Heart left ventricle (tissue), 16 donors: ENCODE measurements around the gene ST6GALNAC4. TPM values are rescaled to one million over a fixed set of nuclear protein-coding genes. Genes with fewer than 3 reads are reported as not detected.

Experiments
- ATAC-seq, 4 donors: fragments of 200-7000 bp; cut with Tn5 transposase; one replicate each; pipeline ENCODE4 v1.9.1; 2020 to 2022; ENCODE audit warnings: moderate library complexity in 4 of 4, mild to moderate bottlenecking in 3 of 4, moderate number of reproducible peaks in 1 of 4
- DNase-seq, 5 donors: peaks; one replicate each; pipeline ENCODE4 v3.0.0-alpha.2; 2020
- H3K27ac ChIP-seq, 12 donors: fragments of 200-600 bp; sonication (generic) in 4 of 12; one replicate each; pipeline versions ENCODE4 v1.5.0 to v1.8.0; 2016 to 2022; ENCODE audit warnings: mild to moderate bottlenecking in 2 of 12
- H3K27me3 ChIP-seq, 9 donors: fragments of 200-600 bp; sonication (generic) in 2 of 9; one replicate each; pipeline versions ENCODE4 v1.5.1 to v1.8.0; 2016 to 2022; ENCODE audit warnings: mild to moderate bottlenecking in 3 of 9
- H3K36me3 ChIP-seq, 9 donors: fragments of 200-600 bp; sonication (generic) in 2 of 9; one replicate each; pipeline versions ENCODE4 v1.5.0 to v1.8.0; 2018 to 2022; ENCODE audit warnings: mild to moderate bottlenecking in 2 of 9
- H3K4me1 ChIP-seq, 12 donors: fragments of 200-600 bp; sonication (generic) in 4 of 12; one replicate each; pipeline versions ENCODE4 v1.5.0 to v1.8.0; 2016 to 2022; ENCODE audit warnings: mild to moderate bottlenecking in 3 of 12
- H3K4me3 ChIP-seq, 12 donors: fragments of 200-600 bp; sonication (generic) in 4 of 12; one replicate each; pipeline versions ENCODE4 v1.5.0 to v1.8.0; 2017 to 2022; ENCODE audit warnings: mild to moderate bottlenecking in 9 of 12, moderate library complexity in 4 of 12
- H3K9me3 ChIP-seq, 12 donors: fragments of 200-600 bp; sonication (generic) in 4 of 12; one replicate each; pipeline versions ENCODE4 v1.5.0 to v1.8.0; 2016 to 2022; ENCODE audit warnings: mild to moderate bottlenecking in 1 of 12
- CTCF ChIP-seq, 12 donors: fragments of 200-600 bp; sonication (generic) in 4 of 12; IDR thresholded peaks; one replicate each; pipeline versions ENCODE4 v1.5.0 to v1.8.0; 2018 to 2022; ENCODE audit warnings: antibody characterized with exemption in 12 of 12, mild to moderate bottlenecking in 5 of 12
- POLR2A ChIP-seq, 2 donors: fragments of 450-650 bp; IDR thresholded peaks; one replicate each; pipeline ENCODE4 v1.6.1; 2017; ENCODE audit warnings: antibody characterized with exemption in 2 of 2, mild to moderate bottlenecking in 2 of 2, moderate library complexity in 2 of 2
- WGBS, 4 donors: extraction: QIAGEN DNeasy Blood & Tissue Kit in 2 of 4; methylation state at CpG; one replicate each; pipeline versions ENCODE4 v1.1.5 to v1.1.7; 2013 to 2018; 5-methylcytosine and 5-hydroxymethylcytosine counted together
- intact Hi-C, 10 donors: fragments of 100-400 bp; cut with DNase I; formaldehyde crosslinking; loops; one replicate each; pipeline versions ENCODE4 v1.11.1 to v1.14.2; 2022
- polyA plus RNA-seq, 2 donors: library from polyadenylated mRNA; stranded (reverse); fragments of 200-250 nt; gene quantifications; one replicate each; pipeline ENCODE4 v1.2.3, GENCODE V29; 2013
- total RNA-seq, 9 donors: library from RNA; depleted of rRNA in 2 of 9; stranded (reverse); fragments of >200 nt in 2 of 9; fragmentation: NEBNext Ultra II Directional in 3 of 9; extraction: Animal tissue kit (Norgen Biotek cat#: 25700) in 3 of 9; gene quantifications; one replicate each; pipeline versions ENCODE4 v1.1.0 to v1.2.4, GENCODE V29; 2016 to 2023
- donor health status: ischemic (EF 13 %, LVEDD 7.1; RV severe dilation, severe dysfunction).
- donor health status: healthy with polysubstance abuse.
- donor health status: DM: no; HTN: yes; CAD: no.
- donor health status: DM: no; HTN: no; CAD: no.
- donor health status: ischemic (EF 25% LVEDD 6.9; RV normal size, moderate dysfunction).
- donor health status: ischemic (EF 25% LVEDD 5.7; RV mildly dilated, moderate dysfunction).
- donor health status: healthy.
- donor health status: DM: yes; HTN: yes; CAD: no.
- donor health status: ischemic (EF 35%, LVEDD 5.7; RV mildly dilated, moderate dysfunction).
- donor health status: nonischemic (EF 11% LVEDD 7.7; RV severe dilation, severe dysfunction).
- donor health status: DM: yes; HTN: yes; CAD: no.
- donor health status: PGD.
- donor health status: ischemic (EF 29% LVEDD 5.4; RV normal size, mild dysfunction).
- donor health status: nonischemic (EF 23%, LVEDD 6.1; RV moderate dilation, normal function).

Gene ST6GALNAC4
- total and polyA plus RNA-seq, 11 donors: 17.0 to 72.0 (median 42.6) TPM

DNA sequence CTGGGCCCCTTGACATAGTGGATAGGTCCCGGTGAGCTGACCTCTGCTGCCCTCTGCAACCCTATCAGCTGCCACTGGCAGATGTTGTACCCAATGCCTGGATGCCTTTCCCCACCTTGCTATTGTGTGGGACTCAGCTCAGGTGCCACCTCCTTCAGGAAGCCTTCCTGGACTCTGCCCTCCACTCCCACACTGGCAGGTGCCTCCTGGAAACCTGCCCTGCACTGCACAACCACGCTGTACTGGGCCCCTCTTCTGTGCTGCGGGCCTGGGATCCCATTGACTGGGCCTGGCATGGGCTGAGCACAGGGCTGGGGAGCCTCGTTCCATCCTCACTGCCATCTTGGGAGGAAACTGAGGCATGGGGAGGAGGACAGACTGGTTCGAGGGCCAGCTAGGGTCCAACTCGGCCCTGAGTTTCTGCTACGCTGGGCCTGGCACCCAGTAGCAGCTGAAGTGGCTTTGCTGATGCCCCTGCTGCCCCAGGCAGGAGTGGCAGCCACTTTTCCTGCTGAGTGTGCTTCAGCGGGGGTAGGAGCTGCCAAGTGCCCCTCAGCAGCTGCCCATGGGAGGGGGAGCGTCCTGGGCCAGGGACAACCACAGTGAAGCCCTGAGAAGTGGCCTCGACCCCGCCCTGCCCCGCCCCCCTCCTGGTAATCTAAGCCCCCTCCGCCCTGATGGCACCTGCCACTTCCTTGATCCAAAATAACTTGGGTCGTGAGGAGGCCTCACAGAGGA is 40.6 kb downstream of the ST6GALNAC4 start:
- Histone ChIP-seq H3K4me3 (peak overlapping the region; percentile 55 to 94 (median 66)), H3K27me3 (no peaks in the 10 kb centered on the region), H3K4me1 (peaks cover 3 to 58% (median 40%) of the 10 kb centered on the region in 12 donors), H3K36me3 (peaks cover 0 to 24% (median 18%) of the 10 kb centered on the region in 9 donors), H3K27ac (peak overlapping the region; percentile 27 to 98 (median 92)), H3K9me3 (no peaks in the 10 kb centered on the region)
- WGBS, 4 donors: 44 to 60% (median 54%) methylated on average over 6 to 14 of the region's 14 CpGs
- intact Hi-C loops: loop anchor here in 1 of 10 donors (5.0 kb wide), 1 partner anchor 74 kb away; the partner anchor contains the start of gene FPGS
- ATAC-seq: peak in 2 of 4 donors; percentile 1 to 7
- TF ChIP-seq POLR2A (IDR thresholded peaks at IDR 0.05): no peak
- TF ChIP-seq CTCF (IDR thresholded peaks at IDR 0.05): no peak
- peak in 3 of 5 donors; percentile 21 to 55 (median 44) for DNase-seq

DNA sequence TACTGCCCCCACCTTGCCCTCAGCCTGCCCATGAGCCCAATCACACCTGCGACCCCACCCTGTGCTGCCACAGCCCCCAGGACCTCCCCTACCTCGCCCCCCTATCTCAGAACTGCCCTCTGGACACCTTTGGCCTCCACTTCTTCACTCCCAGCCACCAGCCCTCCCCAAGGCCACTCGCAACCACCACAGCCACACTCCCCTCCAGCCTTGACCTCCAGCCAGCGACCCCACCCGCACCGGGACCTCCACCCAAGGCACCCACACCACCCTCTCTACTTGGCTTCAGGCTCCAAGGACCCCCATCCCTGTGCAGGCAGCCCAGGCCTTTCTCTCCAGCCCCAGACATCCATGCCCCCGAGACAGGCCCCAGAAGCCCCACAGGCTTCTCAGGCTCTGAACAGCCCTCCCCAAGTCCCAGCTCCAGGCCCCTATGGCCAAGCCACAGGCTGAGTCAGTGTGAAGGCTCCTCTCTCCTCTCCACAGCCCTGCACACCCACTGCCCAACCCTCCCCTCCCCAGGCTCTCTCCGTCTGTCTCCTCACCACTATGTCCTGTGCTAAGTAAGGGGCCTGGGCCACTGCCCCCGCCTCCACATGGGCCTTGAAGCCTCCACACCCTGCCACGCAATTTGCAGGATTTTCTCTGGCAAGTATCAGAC is 41.4 kb downstream of the ST6GALNAC4 start:
- TF ChIP-seq POLR2A (IDR thresholded peaks at IDR 0.05) (no peak), CTCF (IDR thresholded peaks at IDR 0.05) (no peak)
- ATAC-seq (peak in 2 of 4 donors; percentile 1 to 2), DNase-seq (peak in 2 of 5 donors; percentile 27 to 54)
- H3K9me3 ChIP-seq: no peaks in the 10 kb centered on the region
- H3K4me3 ChIP-seq: peak overlapping the region; percentile 55 to 94 (median 66)
- H3K36me3 ChIP-seq: peaks cover 0 to 32% (median 24%) of the 10 kb centered on the region in 9 donors
- peak overlapping the region in 11 of 12 donors; percentile 42 to 98 (median 93) for H3K27ac ChIP-seq
- H3K27me3 ChIP-seq: no peaks in the 10 kb centered on the region
- 66 to 74% (median 71%) methylated on average over 10 of the region's 10 CpGs for WGBS, 4 donors
- H3K4me1 ChIP-seq: peaks cover 3 to 60% (median 41%) of the 10 kb centered on the region in 12 donors
- intact Hi-C loops: loop anchor here in 1 of 10 donors (5.0 kb wide), 1 partner anchor 73 kb away; the partner anchor contains the start of gene FPGS

GRCh38 chr9:127874301-127875221 is 42.3 kb downstream of the ST6GALNAC4 start:
- Histone ChIP-seq H3K27me3 (no peaks in the 10 kb centered on the region), H3K36me3 (peaks cover 0 to 40% (median 27%) of the 10 kb centered on the region in 9 donors), H3K4me3 (peak overlapping the region in 7 of 12 donors; percentile 3 to 94 (median 69)), H3K27ac (peak overlapping the region; percentile 30 to 98 (median 90)), H3K4me1 (peaks cover 3 to 68% (median 49%) of the 10 kb centered on the region in 12 donors), H3K9me3 (no peaks in the 10 kb centered on the region)
- DNase-seq (peak in 2 of 5 donors; percentile 37 to 72), ATAC-seq (peak; percentile 1 to 10 (median 4))
- TF ChIP-seq CTCF (IDR thresholded peaks at IDR 0.05) (no peak), POLR2A (IDR thresholded peaks at IDR 0.05) (no peak)
- WGBS, 4 donors: 63 to 70% (median 65%) methylated on average over 13 to 19 of the region's 19 CpGs
- intact Hi-C loops: loop anchor here in 9 of 10 donors (5.0 kb wide), 7 partner anchors 38 to 282 kb away; partner anchors contain the start of genes FPGS (in 5 of the 9), TOR2A (in 4 of the 9), CDK9 (in 2 of the 9) and ST6GALNAC4 (in 2 of the 9)
